PC-9 (cell line): ENCODE measurements around the gene NUP50. TPM values are rescaled to one million over a fixed set of nuclear protein-coding genes. Genes with fewer than 3 reads are reported as not detected.

Source experiments
- BruUV-seq: library from RNA; stranded (reverse); fragments of 400-500 nt; replicated peaks from 2 replicates; lab custom pipeline; 2021; lab: Mats Ljungman, UMichigan
- CTCF ChIA-PET: fragments of 300-600 bp; sonication (Branson Sonifier 250); formaldehyde crosslinking; loops from one replicate; lab custom pipeline; 2022; ENCODE audit warnings: antibody characterized with exemption; lab: Charles Lee
- POLR2A ChIA-PET: fragments of 300-600 bp; sonication (Branson Sonifier 250); formaldehyde crosslinking; loops from one replicate; lab custom pipeline; 2022; ENCODE audit warnings: antibody characterized with exemption; ENCODE audit not compliant: unreplicated experiment; lab: Charles Lee
- DNase-seq, 2 experiments: peaks; one replicate each; pipeline versions ENCODE4 v3.0.0 to v3.0.0-alpha.2; 2015 to 2022; ENCODE audit warnings: mixed read lengths in 1 of 2
- H2AFZ ChIP-seq: fragments of 200-600 bp; sonication (generic); 2 replicates; pipeline ENCODE4 v1.8.1; 2017; ENCODE audit warnings: antibody characterized with exemption
- H3F3A ChIP-seq: fragments of 200-600 bp; sonication (generic); 2 replicates; pipeline ENCODE4 v1.8.1; 2017; ENCODE audit warnings: antibody characterized with exemption, mild to moderate bottlenecking, low read depth; ENCODE audit not compliant: insufficient read depth
- H3K27ac ChIP-seq: fragments of 200-600 bp; sonication (generic); 2 replicates; pipeline ENCODE4 v1.6.1; 2016; ENCODE audit warnings: mixed run types
- H3K27me3 ChIP-seq: fragments of 200-600 bp; sonication (generic); 2 replicates; pipeline ENCODE4 v1.6.1; 2016; ENCODE audit warnings: low read depth, mixed run types; ENCODE audit not compliant: insufficient read depth
- H3K36me3 ChIP-seq: fragments of 200-600 bp; sonication (generic); 2 replicates; pipeline ENCODE4 v1.6.1; 2016; ENCODE audit warnings: low read depth, mixed run types
- H3K4me1 ChIP-seq: fragments of 200-600 bp; sonication (generic); replicated peaks from 2 replicates; pipeline ENCODE4 v1.6.1; 2016; ENCODE audit warnings: mixed run types; ENCODE audit not compliant: insufficient read depth
- H3K4me2 ChIP-seq: fragments of 200-600 bp; sonication (generic); 2 replicates; pipeline ENCODE4 v1.6.1; 2017; ENCODE audit warnings: mixed run types
- H3K4me3 ChIP-seq: fragments of 200-600 bp; sonication (generic); 2 replicates; pipeline ENCODE4 v1.6.1; 2016; ENCODE audit warnings: mixed run types
- H3K79me2 ChIP-seq: fragments of 200-600 bp; sonication (generic); 2 replicates; pipeline ENCODE4 v1.6.1; 2017; ENCODE audit warnings: low read depth, mixed run types
- H3K9me2 ChIP-seq: fragments of 200-600 bp; sonication (generic); 2 replicates; pipeline ENCODE4 v1.8.1; 2017; ENCODE audit warnings: mild to moderate bottlenecking; ENCODE audit not compliant: insufficient read depth
- H3K9me3 ChIP-seq: fragments of 200-600 bp; sonication (generic); 2 replicates; pipeline ENCODE4 v1.8.1; 2016; ENCODE audit warnings: low read depth; ENCODE audit not compliant: insufficient read depth
- H4K20me1 ChIP-seq: fragments of 200-600 bp; sonication (generic); 2 replicates; pipeline ENCODE4 v1.8.1; 2017; ENCODE audit not compliant: insufficient read depth
- CTCF ChIP-seq: fragments of 200-600 bp; sonication (generic); conservative IDR thresholded peaks from 2 replicates; pipeline ENCODE4 v1.6.1; 2017; ENCODE audit warnings: mixed run types, antibody characterized with exemption, mild to moderate bottlenecking, moderate library complexity
- EZH2 ChIP-seq: fragments of 200-600 bp; sonication (generic); IDR thresholded peaks from 2 replicates; pipeline ENCODE4 v1.8.0; 2017; ENCODE audit warnings: antibody characterized with exemption, low read depth
- intact Hi-C: fragments of 100-400 bp; cut with micrococcal nuclease; formaldehyde crosslinking; loops from one replicate; pipeline ENCODE4 v1.10.0; 2022; ENCODE audit not compliant: unreplicated experiment
- total RNA-seq: library from RNA; stranded (reverse); gene quantifications from 2 replicates; pipeline ENCODE4 v1.2.3, GENCODE V29; 2021

The NUP50 gene
- total RNA-seq, 1 experiment from 2014 or later: 84.0 TPM

DNA sequence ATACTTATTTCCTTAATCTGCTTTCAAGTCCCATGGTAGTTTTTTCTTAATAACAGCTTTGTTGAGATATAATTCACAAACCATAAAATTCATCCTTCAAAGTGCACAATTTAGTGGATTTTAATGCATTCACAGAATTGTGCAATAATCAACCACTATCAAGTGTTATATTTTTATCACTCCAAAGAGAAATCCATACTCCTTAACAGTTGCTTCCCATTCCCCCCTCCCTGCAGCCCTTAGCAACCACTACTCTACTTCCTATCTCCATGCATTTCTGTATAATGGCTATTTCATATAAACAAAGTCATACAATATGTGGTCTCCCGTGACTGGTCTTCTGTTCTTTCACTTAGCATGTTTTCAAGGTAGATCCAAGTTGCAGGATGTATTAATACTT lies 18.8 kb upstream of the NUP50 start:
- POLR2A ChIA-PET: no interaction called here
- H4K20me1 ChIP-seq: peaks cover 19% of the 10 kb centered on the region
- no peaks in the 10 kb centered on the region for H3K4me1 ChIP-seq
- intact Hi-C loops: no loop called here
- H3K27ac ChIP-seq: no peak overlapping the region
- TF ChIP-seq CTCF (no peak), EZH2 (no peak)
- no peaks in the 10 kb centered on the region for H3K9me3 ChIP-seq
- H3K79me2 ChIP-seq: no peaks in the 10 kb centered on the region
- H3K9me2 ChIP-seq: no peaks in the 10 kb centered on the region
- CTCF ChIA-PET: no interaction called here
- no peaks in the 10 kb centered on the region for H3K27me3 ChIP-seq
- no peak for DNase-seq
- 0 out of 2 replicates have a peak, but pooled peaks cover 7% of the 10 kb centered on the region for H3F3A ChIP-seq
- H3K4me3 ChIP-seq: no peak overlapping the region
- H3K36me3 ChIP-seq: peaks cover 17% of the 10 kb centered on the region; the same call in 1 of the 2 replicates
- H2AFZ ChIP-seq: no peak overlapping the region
- no peak overlapping the region for H3K4me2 ChIP-seq
- BruUV-seq: no TSS peak

DNA sequence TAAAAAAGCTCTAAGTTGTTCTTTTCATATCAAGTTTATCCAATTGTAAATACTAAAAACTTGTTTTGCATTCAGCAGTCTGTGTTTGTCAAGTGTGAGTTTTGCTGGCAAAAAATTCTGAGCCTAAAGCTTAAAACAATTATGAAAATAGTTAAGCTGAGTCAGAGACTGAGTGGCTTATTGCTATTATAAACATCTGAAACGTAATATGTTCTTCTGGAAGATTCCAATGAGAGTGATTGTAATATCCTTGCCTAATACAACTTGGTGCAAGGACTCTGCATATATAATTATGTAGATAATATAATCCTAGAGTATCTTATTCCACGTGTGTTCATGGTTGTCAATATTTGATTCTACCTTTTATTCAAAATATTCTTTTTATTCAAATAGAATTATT lies 14.1 kb upstream of the NUP50 start:
- ChIA-PET POLR2A (no interaction called here), CTCF (no interaction called here)
- no peak overlapping the region for H3K27ac ChIP-seq
- BruUV-seq: no TSS peak
- H4K20me1 ChIP-seq: peaks cover 20% of the 10 kb centered on the region
- no peaks in the 10 kb centered on the region for H3K27me3 ChIP-seq
- TF ChIP-seq CTCF (no peak), EZH2 (no peak)
- H3K36me3 ChIP-seq: peaks cover 24% of the 10 kb centered on the region; the same call in 1 of the 2 replicates
- H3K4me2 ChIP-seq: no peak overlapping the region
- H3K79me2 ChIP-seq: no peaks in the 10 kb centered on the region; the same call in 1 of the 2 replicates
- H3F3A ChIP-seq: peaks cover 18% of the 10 kb centered on the region
- H3K9me3 ChIP-seq: no peaks in the 10 kb centered on the region
- intact Hi-C loops: no loop called here
- H3K4me1 ChIP-seq: peaks cover 4% of the 10 kb centered on the region; the same call in 1 of the 2 replicates
- no peaks in the 10 kb centered on the region for H3K9me2 ChIP-seq
- no peak for DNase-seq
- no peak overlapping the region for H3K4me3 ChIP-seq
- no peak overlapping the region for H2AFZ ChIP-seq

GRCh38 chr22:45150139-45150538 lies 13.6 kb upstream of the NUP50 start:
- peaks cover 25% of the 10 kb centered on the region for H4K20me1 ChIP-seq

More at GRCh38 chr22:45150139-45150538, 13.6 kb upstream of the NUP50 start:
- ChIA-PET CTCF (no interaction called here), POLR2A (no interaction called here)
- H3K36me3 ChIP-seq: peaks cover 25% of the 10 kb centered on the region; the same call in 1 of the 2 replicates
- H3K9me2 ChIP-seq: no peaks in the 10 kb centered on the region
- H3K4me3 ChIP-seq: no peak overlapping the region
- peaks cover 9% of the 10 kb centered on the region; the same call in 1 of the 2 replicates for H3K4me1 ChIP-seq
- no peak for DNase-seq
- intact Hi-C loops: no loop called here
- BruUV-seq: no TSS peak
- no peak overlapping the region for H3K27ac ChIP-seq
- no peaks in the 10 kb centered on the region; the same call in 1 of the 2 replicates for H3K79me2 ChIP-seq
- H3F3A ChIP-seq: peaks cover 19% of the 10 kb centered on the region
- TF ChIP-seq EZH2: no peak
- TF ChIP-seq CTCF: no peak
- H3K9me3 ChIP-seq: no peaks in the 10 kb centered on the region
- no peak overlapping the region for H2AFZ ChIP-seq
- no peaks in the 10 kb centered on the region for H3K27me3 ChIP-seq
- H3K4me2 ChIP-seq: no peak overlapping the region
